IPS DF 6.9 (cell line): ENCODE data around the gene DAB1.

Source experiments
- DNase-seq: peaks from one replicate; pipeline ENCODE4 v3.0.0-alpha.2; 2013; ENCODE audit warnings: low read depth, low spot score
- H3K27ac ChIP-seq: one replicate; pipeline ENCODE4 v1.5.1; 2013; ENCODE audit warnings: low read length, control low read depth
- H3K27me3 ChIP-seq: 2 replicates; pipeline ENCODE4 v1.6.1; 2013; ENCODE audit warnings: mild to moderate bottlenecking, low read length; ENCODE audit not compliant: control insufficient read depth, insufficient read depth
- H3K36me3 ChIP-seq: 2 replicates; pipeline ENCODE4 v1.6.1; 2013; ENCODE audit warnings: low read length; ENCODE audit not compliant: control insufficient read depth, insufficient read depth
- H3K4me1 ChIP-seq: 2 replicates; pipeline ENCODE4 v1.6.1; 2013; ENCODE audit warnings: low read length; ENCODE audit not compliant: control insufficient read depth, insufficient read depth
- H3K4me3 ChIP-seq: 2 replicates; pipeline ENCODE4 v1.5.1; 2013; ENCODE audit warnings: mild to moderate bottlenecking, low read length
- H3K9me3 ChIP-seq: 2 replicates; pipeline ENCODE4 v1.6.1; 2013; ENCODE audit warnings: low read length, inconsistent platforms; ENCODE audit not compliant: control insufficient read depth, insufficient read depth
- WGBS: extraction: QIAGEN DNeasy Blood & Tissue Kit; methylation state at CpG from one replicate; pipeline ENCODE4 v1.1.7; 2013; ENCODE audit warnings: mixed read lengths, missing lambda C conversion rate; ENCODE audit not compliant: insufficient read length, insufficient coverage; 5-methylcytosine and 5-hydroxymethylcytosine counted together

DAB1 gene

GRCh38 chr1:57279909-57280666 is 143.8 kb downstream of the DAB1 start:
- Histone ChIP-seq H3K9me3 (no peaks in the 10 kb centered on the region), H3K36me3 (no peaks in the 10 kb centered on the region), H3K4me3 (no peak overlapping the region), H3K27me3 (no peaks in the 10 kb centered on the region), H3K27ac (no peak overlapping the region), H3K4me1 (no peaks in the 10 kb centered on the region)
- WGBS: no CpG with 5 or more reads among the region's 3 CpGs
- no peak for DNase-seq

- no peak for DNase-seq
- no CpG with 5 or more reads among the region's 3 CpGs for WGBS
- H3K4me1 ChIP-seq: no peaks in the 10 kb centered on the region
- no peaks in the 10 kb centered on the region for H3K27me3 ChIP-seq
- no peaks in the 10 kb centered on the region for H3K9me3 ChIP-seq
- H3K27ac ChIP-seq: no peak overlapping the region
- no peak overlapping the region for H3K4me3 ChIP-seq
- no peaks in the 10 kb centered on the region for H3K36me3 ChIP-seq
These were observed 145.3 kb downstream of the DAB1 start for GRCh38 chr1:57278558-57278957.

- H3K27ac ChIP-seq: no peak overlapping the region
- H3K4me1 ChIP-seq: no peaks in the 10 kb centered on the region
- H3K27me3 ChIP-seq: no peaks in the 10 kb centered on the region
- no peaks in the 10 kb centered on the region for H3K9me3 ChIP-seq
- no CpG with 5 or more reads among the region's 2 CpGs for WGBS
- H3K4me3 ChIP-seq: no peak overlapping the region
- no peak for DNase-seq
- no peaks in the 10 kb centered on the region for H3K36me3 ChIP-seq
These were observed 146.2 kb downstream of the DAB1 start for GRCh38 chr1:57277681-57278080.

- WGBS: no CpG with 5 or more reads among the region's 5 CpGs
- H3K4me1 ChIP-seq: no peaks in the 10 kb centered on the region
- no peak for DNase-seq
- no peaks in the 10 kb centered on the region for H3K36me3 ChIP-seq
- no peak overlapping the region for H3K27ac ChIP-seq
- no peaks in the 10 kb centered on the region for H3K27me3 ChIP-seq
- no peak overlapping the region for H3K4me3 ChIP-seq
- no peaks in the 10 kb centered on the region for H3K9me3 ChIP-seq
These were observed 146.9 kb downstream of the DAB1 start for GRCh38 chr1:57276918-57277317.

GRCh38 chr1:57272601-57273000 is 151.3 kb downstream of the DAB1 start:
- Histone ChIP-seq H3K4me1 (peaks cover 2% of the 10 kb centered on the region; the same call in 1 of the 2 replicates), H3K27ac (no peak overlapping the region), H3K27me3 (no peaks in the 10 kb centered on the region), H3K36me3 (no peaks in the 10 kb centered on the region), H3K9me3 (no peaks in the 10 kb centered on the region), H3K4me3 (no peak overlapping the region)
- no peak for DNase-seq
- no CpG with 5 or more reads among the region's 2 CpGs for WGBS

GRCh38 chr1:57272150-57272549 is 151.7 kb downstream of the DAB1 start:
- no peaks in the 10 kb centered on the region for H3K36me3 ChIP-seq
- DNase-seq: no peak
- H3K4me1 ChIP-seq: peaks cover 2% of the 10 kb centered on the region; the same call in 1 of the 2 replicates
- no CpG with 5 or more reads among the region's 2 CpGs for WGBS
- no peak overlapping the region for H3K27ac ChIP-seq
- H3K4me3 ChIP-seq: no peak overlapping the region
- no peaks in the 10 kb centered on the region for H3K9me3 ChIP-seq
- H3K27me3 ChIP-seq: no peaks in the 10 kb centered on the region

- no peaks in the 10 kb centered on the region for H3K27me3 ChIP-seq
- no peak overlapping the region for H3K4me3 ChIP-seq
- no peak for DNase-seq
- H3K9me3 ChIP-seq: no peaks in the 10 kb centered on the region
- H3K27ac ChIP-seq: no peak overlapping the region
- H3K4me1 ChIP-seq: peaks cover 2% of the 10 kb centered on the region; the same call in 1 of the 2 replicates
- H3K36me3 ChIP-seq: no peaks in the 10 kb centered on the region
- WGBS: no CpG with 5 or more reads among the region's 8 CpGs
These were observed 152.7 kb downstream of the DAB1 start for GRCh38 chr1:57270927-57271698.

- no peaks in the 10 kb centered on the region for H3K36me3 ChIP-seq
- WGBS: no CpG with 5 or more reads among the region's 10 CpGs
- H3K27me3 ChIP-seq: no peaks in the 10 kb centered on the region
- H3K4me1 ChIP-seq: peaks cover 2% of the 10 kb centered on the region; the same call in 1 of the 2 replicates
- no peaks in the 10 kb centered on the region for H3K9me3 ChIP-seq
- H3K27ac ChIP-seq: no peak overlapping the region
- DNase-seq: no peak
- H3K4me3 ChIP-seq: no peak overlapping the region
These were observed 154.1 kb downstream of the DAB1 start for GRCh38 chr1:57269630-57270225.

- Histone ChIP-seq H3K27ac (no peak overlapping the region), H3K9me3 (no peaks in the 10 kb centered on the region), H3K4me3 (no peak overlapping the region), H3K27me3 (no peaks in the 10 kb centered on the region), H3K4me1 (peaks cover 5% of the 10 kb centered on the region), H3K36me3 (no peaks in the 10 kb centered on the region)
- DNase-seq: no peak
- no CpG with 5 or more reads among the region's 5 CpGs for WGBS
These were observed 158.8 kb downstream of the DAB1 start for GRCh38 chr1:57265104-57265503.

GRCh38 chr1:57262472-57262871 is 161.4 kb downstream of the DAB1 start:
- Histone ChIP-seq H3K36me3 (no peaks in the 10 kb centered on the region), H3K4me3 (no peak overlapping the region), H3K27ac (no peak overlapping the region), H3K4me1 (peaks cover 3% of the 10 kb centered on the region; the same call in 1 of the 2 replicates), H3K27me3 (no peaks in the 10 kb centered on the region), H3K9me3 (no peaks in the 10 kb centered on the region)
- no CpG with 5 or more reads among the region's 3 CpGs for WGBS
- DNase-seq: peak; percentile 41
